IMR-90 (cell line): ENCODE results near the gene ACTBL2.

Experiments
- CTCF ChIP-seq: conservative IDR thresholded peaks from 2 replicates; pipeline ENCODE4 v1.5.1; 2012; ENCODE audit warnings: mild to moderate bottlenecking, low read depth, low read length, improper control_type of control experiment
- MAFK ChIP-seq: IDR thresholded peaks from 2 replicates; pipeline ENCODE4 v1.6.1; 2012; ENCODE audit warnings: low read depth, low read length, improper control_type of control experiment
- MXI1 ChIP-seq: IDR thresholded peaks from 2 replicates; pipeline ENCODE4 v1.6.1; 2012; ENCODE audit warnings: low read depth, mild to moderate bottlenecking, low read length, moderate library complexity, borderline replicate concordance
- POLR2A ChIP-seq: IDR thresholded peaks from 2 replicates; pipeline ENCODE4 v1.6.1; 2012; ENCODE audit warnings: mild to moderate bottlenecking, low read depth, low read length
- RAD21 ChIP-seq: IDR thresholded peaks from 2 replicates; pipeline ENCODE4 v1.6.1; 2012; ENCODE audit warnings: low read length, improper control_type of control experiment
- RCOR1 ChIP-seq: IDR thresholded peaks from 2 replicates; pipeline ENCODE4 v1.6.1; 2012; ENCODE audit warnings: mild to moderate bottlenecking, low read length, improper control_type of control experiment; ENCODE audit not compliant: insufficient replicate concordance
- RFX5 ChIP-seq: IDR thresholded peaks from 2 replicates; pipeline ENCODE4 v1.8.0; 2012; ENCODE audit warnings: low read depth, mild to moderate bottlenecking, low read length, moderate library complexity

GRCh38 chr5:57527870-57528269 is 45.3 kb upstream of the ACTBL2 start:
- TF ChIP-seq CTCF: no peak
- no peak for TF ChIP-seq RCOR1
- no peak for TF ChIP-seq POLR2A
- TF ChIP-seq RFX5: no peak
- no peak for TF ChIP-seq MXI1
- no peak for TF ChIP-seq RAD21
- no peak for TF ChIP-seq MAFK
